ENCODE measurements around the gene TMEM18. TPM values are rescaled to one million over a fixed set of nuclear protein-coding genes. Genes with fewer than 3 reads are reported as not detected.

TMEM18 gene
- total RNA-seq, 2 donors from 2014 or later: 10.9 to 13.2 TPM

GRCh38 chr2:625415-626333 lies 51.5 kb downstream of the TMEM18 start:
- H3K4me1 ChIP-seq: no peaks in the 10 kb centered on the region
- no peaks in the 10 kb centered on the region for H3K36me3 ChIP-seq (replicated peaks in 1 of 2; ENCODE audit: insufficient read depth in 1 of 2, low read depth in 2 of 2)
- no peak overlapping the region for H3K27ac ChIP-seq
- H3K9me3 ChIP-seq: no peaks in the 10 kb centered on the region
- 66 to 71% methylated on average over 12 of the region's 12 CpGs for WGBS, 2 donors
- intact Hi-C loops (cut with DNase I): loop anchor here (10.0 kb wide), 1 partner anchor 91 kb away; no protein-coding TSS in a partner anchor
- H3K4me3 ChIP-seq: no peak overlapping the region
- TF ChIP-seq CTCF (IDR thresholded peaks at IDR 0.05): no peak
- no peak for TF ChIP-seq POLR2A (IDR thresholded peaks at IDR 0.05)
- ATAC-seq: no peak
- no peaks in the 10 kb centered on the region for H3K27me3 ChIP-seq
- no peak for DNase-seq

- TF ChIP-seq CTCF (IDR thresholded peaks at IDR 0.05) (no peak), POLR2A (IDR thresholded peaks at IDR 0.05) (no peak)
- intact Hi-C loops (cut with DNase I): loop anchor here (10.0 kb wide), 1 partner anchor 90 kb away; no protein-coding TSS in a partner anchor
These were observed 52.5 kb downstream of the TMEM18 start for GRCh38 chr2:624551-625347.

GRCh38 chr2:624096-624495 lies 53.1 kb downstream of the TMEM18 start:
- intact Hi-C loops (cut with DNase I): loop anchor here (10.0 kb wide), 1 partner anchor 89 kb away; no protein-coding TSS in a partner anchor
- ATAC-seq: no peak
- WGBS, 2 donors: 71 to 72% methylated on average over 9 to 10 of the region's 10 CpGs
- no peaks in the 10 kb centered on the region for H3K4me1 ChIP-seq
- no peaks in the 10 kb centered on the region for H3K36me3 ChIP-seq (replicated peaks in 1 of 2; ENCODE audit: insufficient read depth in 1 of 2, low read depth in 2 of 2)
- TF ChIP-seq POLR2A (IDR thresholded peaks at IDR 0.05): no peak
- TF ChIP-seq CTCF (IDR thresholded peaks at IDR 0.05): no peak
- no peak for DNase-seq
- H3K27ac ChIP-seq: no peak overlapping the region
- H3K9me3 ChIP-seq: no peaks in the 10 kb centered on the region
- H3K4me3 ChIP-seq: no peak overlapping the region
- no peaks in the 10 kb centered on the region for H3K27me3 ChIP-seq

More at GRCh38 chr2:624551-625347, 52.5 kb downstream of the TMEM18 start:
- DNase-seq (no peak), ATAC-seq (no peak)
- Histone ChIP-seq H3K4me3 (no peak overlapping the region), H3K27me3 (no peaks in the 10 kb centered on the region), H3K9me3 (no peaks in the 10 kb centered on the region), H3K4me1 (no peaks in the 10 kb centered on the region), H3K27ac (no peak overlapping the region), H3K36me3 (replicated peaks in 1 of 2; ENCODE audit: insufficient read depth in 1 of 2, low read depth in 2 of 2) (no peaks in the 10 kb centered on the region)
- 64 to 68% methylated on average over 11 of the region's 11 CpGs for WGBS, 2 donors

- Histone ChIP-seq H3K4me1 (no peaks in the 10 kb centered on the region), H3K36me3 (replicated peaks in 1 of 2; ENCODE audit: insufficient read depth in 1 of 2, low read depth in 2 of 2) (no peaks in the 10 kb centered on the region), H3K27me3 (no peaks in the 10 kb centered on the region), H3K27ac (no peak overlapping the region), H3K4me3 (no peak overlapping the region), H3K9me3 (no peaks in the 10 kb centered on the region)
- DNase-seq (no peak), ATAC-seq (no peak)
- WGBS, 2 donors: 77 to 79% methylated on average over 13 of the region's 13 CpGs
- intact Hi-C loops (cut with DNase I): loop anchor here (10.0 kb wide), 1 partner anchor 89 kb away; no protein-coding TSS in a partner anchor
- no peak for TF ChIP-seq POLR2A (IDR thresholded peaks at IDR 0.05)
- no peak for TF ChIP-seq CTCF (IDR thresholded peaks at IDR 0.05)
These were observed 53.9 kb downstream of the TMEM18 start for GRCh38 chr2:623130-623922.
